ENCODE results near the gene PAX5.

- no peak for TF ChIP-seq POLR2A (IDR thresholded peaks at IDR 0.05)
- no peak for TF ChIP-seq CTCF (IDR thresholded peaks at IDR 0.05)
Observed at GRCh38 chr9:37053684-37054362, 19.8 kb upstream of the PAX5 start.

Data from esophagus squamous epithelium (tissue), 4 donors.